ENCODE results near the gene TMOD2.
A peak's percentile ranks its signal among the peaks of the same experiment; 100 is the strongest.

GRCh38 chr15:51829376-51830275 is 78.2 kb downstream of the TMOD2 start, which contains the start of gene TMOD3:
- no peak for TF ChIP-seq ATF6 (CRISPR knock-in tag; IDR thresholded peaks at IDR 0.05)
- TF ChIP-seq SP1 (CRISPR knock-in tag; conservative IDR thresholded peaks at IDR 0.05), result peak; percentile 39; the same call in 1 of the 2 replicates
- TF ChIP-seq CTCF (IDR thresholded peaks at IDR 0.05), result no peak
- no peak for TF ChIP-seq NR2C2 (CRISPR knock-in tag; IDR thresholded peaks at IDR 0.05)
- 0 out of 2 replicates have a peak, but pooled peaks have one; percentile 46 for TF ChIP-seq MAX (CRISPR knock-in tag; IDR thresholded peaks at IDR 0.05)
- no peak for TF ChIP-seq FOXP1 (CRISPR knock-in tag; IDR thresholded peaks at IDR 0.05; ENCODE audit: borderline replicate concordance)
- TF ChIP-seq FOXK1 (CRISPR knock-in tag; IDR thresholded peaks at IDR 0.05), result peak; percentile 31; the same call in 1 of the 2 replicates
- TF ChIP-seq ATF2 (CRISPR knock-in tag; IDR thresholded peaks at IDR 0.05; ENCODE audit: borderline replicate concordance, low read depth), result no peak
- 0 out of 2 replicates have a peak, but pooled peaks have one; percentile 52 for TF ChIP-seq ELF4 (CRISPR knock-in tag; IDR thresholded peaks at IDR 0.05; ENCODE audit: low read depth)
- TF ChIP-seq USF2 (CRISPR knock-in tag; IDR thresholded peaks at IDR 0.05), result no peak
- TF ChIP-seq KAT7 (CRISPR knock-in tag; IDR thresholded peaks at IDR 0.05; ENCODE audit: borderline replicate concordance), result no peak
- no peak for TF ChIP-seq CDX4 (CRISPR knock-in tag; IDR thresholded peaks at IDR 0.05; ENCODE audit: borderline replicate concordance)
- TF ChIP-seq TCF7 (CRISPR knock-in tag; IDR thresholded peaks at IDR 0.05; ENCODE audit: low read depth), result no peak
